K562 (cell line): ENCODE data around the gene AJM1. TPM values are rescaled to one million over a fixed set of nuclear protein-coding genes. Genes with fewer than 3 reads are reported as not detected.

Experiments
- ATAC-seq: fragments of 200-7000 bp; cut with Tn5 transposase; 3 replicates; pipeline ENCODE4 v1.9.1; 2020; ENCODE audit warnings: moderate library complexity
- BruUV-seq: library from RNA; stranded (reverse); fragments of 400-500 nt; replicated peaks from 2 replicates; lab custom pipeline; 2021; lab: Mats Ljungman, UMichigan
- CTCF ChIA-PET: fragments of 300-600 bp; formaldehyde crosslinking; extraction: SDS; loops from one replicate; lab custom pipeline; 2021; ENCODE audit warnings: low intra/inter-chr PET ratio; lab: Yijun Ruan, JAX
- POLR2A ChIA-PET: fragments of 300-600, 350-650 bp; sonication (Branson Sonifier 250); formaldehyde crosslinking; extraction: SDS; loops from one replicate; lab custom pipeline; 2021; ENCODE audit warnings: antibody characterized with exemption, inconsistent platforms; lab: Yijun Ruan, JAX
- DNase-seq, 4 experiments: peaks; one replicate each; pipeline versions ENCODE4 v3.0.0 to v3.0.0-alpha.2; 2011 to 2018; ENCODE audit warnings: low spot score in 3 of 4, mixed read lengths in 3 of 4; ENCODE audit errors: extremely low read depth in 1 of 4
- FAIRE-seq: peaks from 2 replicates; lab custom pipeline; 2011; peaks lifted over from hg19 to GRCh38; lab: Jason Lieb, UNC
- H2AFZ ChIP-seq: 2 replicates; pipeline ENCODE4 v1.6.0; 2011; ENCODE audit warnings: low read depth, low read length, control low read depth, inconsistent platforms
- H3K27ac ChIP-seq: fragments of 200-600 bp; 3 replicates; pipeline ENCODE4 v1.8.0; 2011; ENCODE audit warnings: low read depth, mild to moderate bottlenecking, control low read depth, inconsistent platforms, low read length, moderate library complexity, mixed read lengths; ENCODE audit errors: extremely low read depth
- H3K27me3 ChIP-seq, 2 experiments: fragments of 300-600 bp in 1 of 2; 2 replicates in 1 of 2; 3 replicates in 1 of 2; pipeline versions ENCODE4 v1.6.0 to v1.8.0; 2011; ENCODE audit warnings: inconsistent platforms in 2 of 2, low read length in 2 of 2, mild to moderate bottlenecking in 1 of 2, mixed read lengths in 1 of 2, moderate library complexity in 1 of 2; ENCODE audit not compliant: control insufficient read depth in 2 of 2, insufficient read depth in 2 of 2
- H3K36me3 ChIP-seq: fragments of 300-600 bp; 3 replicates; pipeline ENCODE4 v1.8.0; 2011; ENCODE audit warnings: mild to moderate bottlenecking, low read length, inconsistent platforms; ENCODE audit not compliant: control insufficient read depth, insufficient read depth
- H3K4me1 ChIP-seq, 2 experiments: fragments of 200-600 bp in 1 of 2; replicated peaks in 1 of 2; 2 replicates in 1 of 2; 3 replicates in 1 of 2; pipeline versions ENCODE4 v1.5.1 to v1.8.0; 2011; ENCODE audit warnings: inconsistent platforms in 2 of 2, low read length in 2 of 2, mild to moderate bottlenecking in 1 of 2, mixed read lengths in 1 of 2, moderate library complexity in 1 of 2; ENCODE audit not compliant: control insufficient read depth in 2 of 2, insufficient read depth in 2 of 2
- H3K4me2 ChIP-seq: 2 replicates; pipeline ENCODE4 v1.6.1; 2011; ENCODE audit warnings: low read length, control low read depth, inconsistent platforms, mixed read lengths; ENCODE audit not compliant: insufficient read depth
- H3K4me3 ChIP-seq: fragments of 200-600 bp; sonication (generic), shearing (Covaris generic); 2 replicates; pipeline ENCODE4 v1.5.1; 2016; ENCODE audit warnings: control low read depth, inconsistent platforms
- H3K79me2 ChIP-seq: fragments of 200-600 bp; 3 replicates; pipeline ENCODE4 v1.8.0; 2011; ENCODE audit warnings: low read length, inconsistent platforms; ENCODE audit not compliant: control insufficient read depth, insufficient read depth
- H3K9ac ChIP-seq, 2 experiments: 2 replicates each; pipeline versions ENCODE4 v1.6.0 to v1.6.1; 2011; ENCODE audit warnings: low read depth in 2 of 2, low read length in 2 of 2, control low read depth in 1 of 2, inconsistent platforms in 1 of 2, mild to moderate bottlenecking in 1 of 2, mixed read lengths in 1 of 2; ENCODE audit not compliant: insufficient read depth in 1 of 2
- H3K9me1 ChIP-seq: one replicate; pipeline ENCODE4 v1.6.0; 2011; ENCODE audit warnings: inconsistent platforms, mild to moderate bottlenecking, low read length, moderate library complexity; ENCODE audit not compliant: control insufficient read depth, insufficient read depth
- H3K9me3 ChIP-seq: replicated peaks from 2 replicates; pipeline ENCODE4 v1.5.1; 2011; ENCODE audit warnings: low read depth, low read length, inconsistent platforms; ENCODE audit not compliant: control insufficient read depth, insufficient read depth
- H4K20me1 ChIP-seq: replicated peaks from 2 replicates; pipeline ENCODE4 v1.6.1; 2011; ENCODE audit warnings: low read length, inconsistent platforms, mixed read lengths; ENCODE audit not compliant: control insufficient read depth, insufficient read depth
- DPF2 ChIP-seq: fragments of 450-650 bp; IDR thresholded peaks from 2 replicates; pipeline ENCODE4 v1.6.1; 2016
- EP400 ChIP-seq: fragments of 450-650 bp; IDR thresholded peaks from 2 replicates; pipeline ENCODE4 v1.6.1; 2017; ENCODE audit warnings: antibody characterized with exemption, mild to moderate bottlenecking, moderate library complexity
- HNRNPL ChIP-seq: fragments of 200-400 bp; formaldehyde crosslinking; IDR thresholded peaks from 2 replicates; pipeline ENCODE4 v1.6.1; 2017; ENCODE audit warnings: low read depth, mild to moderate bottlenecking, low read length
- KDM1A ChIP-seq, 2 experiments: fragments of 450-650 bp; IDR thresholded peaks; 2 replicates each; pipeline ENCODE4 v1.6.1; 2016; ENCODE audit warnings: mild to moderate bottlenecking in 2 of 2
- NFATC3 ChIP-seq: fragments of 450-650 bp; IDR thresholded peaks from 2 replicates; pipeline ENCODE4 v1.6.1; 2017; ENCODE audit warnings: mild to moderate bottlenecking
- PCBP1 ChIP-seq: fragments of 200-400 bp; formaldehyde crosslinking; IDR thresholded peaks from 2 replicates; pipeline ENCODE4 v1.6.1; 2018; ENCODE audit warnings: mild to moderate bottlenecking, low read depth, low read length; ENCODE audit not compliant: poor library complexity, severe bottlenecking
- POLR2G ChIP-seq: fragments of 200-400 bp; formaldehyde crosslinking; IDR thresholded peaks from 2 replicates; pipeline ENCODE4 v1.6.1; 2017; ENCODE audit warnings: low read depth, mild to moderate bottlenecking, antibody characterized with exemption, low read length, moderate library complexity
- POLR2H ChIP-seq: IDR thresholded peaks from 2 replicates; pipeline ENCODE4 v1.6.1; 2016; ENCODE audit warnings: missing genetic modification characterization, low read depth, mild to moderate bottlenecking, control low read depth, missing compliant biosample characterization, moderate library complexity
- PRPF4 ChIP-seq: fragments of 200-400 bp; formaldehyde crosslinking; IDR thresholded peaks from one replicate; pipeline ENCODE4 v1.6.1; 2017; ENCODE audit warnings: low read length, low read depth, mild to moderate bottlenecking; ENCODE audit not compliant: insufficient read depth, poor library complexity, severe bottlenecking
- RBFOX2 ChIP-seq: fragments of 200-400 bp; formaldehyde crosslinking; IDR thresholded peaks from 2 replicates; pipeline ENCODE4 v1.6.1; 2017; ENCODE audit warnings: low read depth, mild to moderate bottlenecking, low read length, moderate library complexity
- RBM22 ChIP-seq: fragments of 200-400 bp; formaldehyde crosslinking; IDR thresholded peaks from 2 replicates; pipeline ENCODE4 v1.6.1; 2018; ENCODE audit warnings: low read length, low read depth; ENCODE audit not compliant: poor library complexity, severe bottlenecking
- WGBS: fragments of 100-300 bp; shearing (Covaris generic); methylation state at CpG from one replicate; pipeline ENCODE4 v1.1.6; 2016; ENCODE audit warnings: low coverage, mixed read lengths; ENCODE audit not compliant: insufficient coverage; ENCODE audit errors: missing lambda C conversion rate; 5-methylcytosine and 5-hydroxymethylcytosine counted together
- in situ Hi-C: fragments of 300-500 bp; cut with MboI; formaldehyde crosslinking; loops from 4 replicates; pipeline ENCODE4 v1.15.0; 2018; ENCODE audit warnings: inconsistent platforms, mixed read lengths
- intact Hi-C: fragments of 100-400 bp; cut with micrococcal nuclease; formaldehyde crosslinking; loops from 2 replicates; pipeline ENCODE4 v1.14.2; 2022
- polyA plus RNA-seq, 8 experiments: library from polyadenylated mRNA; depleted of rRNA in 4 of 8; stranded (reverse) in 5 of 8; unstranded in 3 of 8; fragments of >200 nt; fragmentation: Nextera tagmentation in 2 of 8; fragmentation: Illumina TruSeq in 1 of 8; extraction: Ambion mirVana in 2 of 8; extraction: Trizol in 1 of 8; gene quantifications; 2 replicates each; pipeline versions ENCODE4 v1.2.1 to v1.2.3, GENCODE V29; 2011 to 2014; ENCODE audit warnings: inconsistent platforms in 1 of 8, missing spikeins in 1 of 8
- total RNA-seq, 7 experiments: library from RNA; depleted of rRNA in 6 of 7; stranded (reverse); fragments of >200 nt in 6 of 7; fragmentation: Illumina TruSeq in 2 of 7; extraction: Trizol in 2 of 7; gene quantifications; 2 replicates each; pipeline versions ENCODE4 v1.2.1 to v1.2.3, GENCODE V29; 2011 to 2021; ENCODE audit warnings: low replicate concordance in 1 of 7
- TF ChIP-seq, protein P1 (sequence below): sonication (generic); formaldehyde crosslinking; IDR thresholded peaks from 2 replicates; pipeline ENCODE4 v1.8.1; 2023; ENCODE audit warnings: mild to moderate bottlenecking, missing genetic modification reagents
- TF ChIP-seq, protein P2 (sequence below): fragments of 450-650 bp; IDR thresholded peaks from 2 replicates; pipeline ENCODE4 v1.6.1; 2018; ENCODE audit not compliant: partially characterized antibody

The AJM1 gene
- total and polyA plus RNA-seq, 9 of the 15 experiments (the other 6 are each of a cell fraction or from before 2014, with no cell fraction given): 0.01 to 3.7 (median 0.65) TPM; not detected in 1

DNA sequence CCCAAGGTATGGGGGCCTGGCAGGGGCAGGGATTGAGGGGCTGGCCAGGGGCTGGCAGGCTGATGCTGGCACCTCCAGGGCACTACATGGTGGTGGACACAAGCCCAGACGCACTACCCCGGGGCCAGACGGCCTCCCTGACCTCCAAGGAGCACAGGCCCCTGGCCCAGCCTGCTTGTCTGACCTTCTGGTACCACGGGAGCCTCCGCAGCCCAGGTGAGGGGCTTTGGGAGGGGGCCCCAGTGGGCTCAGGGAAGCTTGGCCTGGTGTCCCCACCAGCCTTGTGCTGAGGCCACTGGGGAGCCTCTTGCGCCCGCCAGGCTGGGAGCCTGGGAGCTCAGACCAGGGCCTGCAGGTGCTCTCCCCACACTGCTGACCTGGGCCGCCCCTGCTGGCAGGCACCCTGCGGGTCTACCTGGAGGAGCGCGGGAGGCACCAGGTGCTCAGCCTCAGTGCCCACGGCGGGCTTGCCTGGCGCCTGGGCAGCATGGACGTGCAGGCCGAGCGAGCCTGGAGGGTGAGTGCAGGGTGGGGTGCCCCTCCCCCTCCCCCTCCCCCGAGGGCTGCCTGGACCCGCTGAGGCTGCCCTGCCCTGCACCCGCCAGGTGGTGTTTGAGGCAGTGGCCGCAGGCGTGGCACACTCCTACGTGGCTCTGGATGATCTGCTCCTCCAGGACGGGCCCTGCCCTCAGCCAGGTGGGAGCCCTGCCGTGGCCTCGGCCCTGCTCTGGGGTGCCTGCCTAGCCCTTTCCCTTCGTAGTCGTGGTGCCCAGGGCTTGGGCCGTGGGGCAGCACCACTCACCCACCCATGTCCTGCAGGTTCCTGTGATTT, 15.5 kb downstream of the AJM1 start:
- no peak overlapping the region for H3K4me2 ChIP-seq
- TF ChIP-seq RBFOX2: peak; percentile 42
- no peak for TF ChIP-seq DPF2
- peak; percentile 68 for TF ChIP-seq POLR2G
- peak; percentile 9 for TF ChIP-seq RBM22
- peak; percentile 69 for TF ChIP-seq PCBP1
- TF ChIP-seq PRPF4: peak; percentile 36
- TF ChIP-seq EP400: no peak
- no peak for TF ChIP-seq POLR2H (tag)
- TF ChIP-seq HNRNPL: peak; percentile 86
- TF ChIP-seq, protein P1, sequence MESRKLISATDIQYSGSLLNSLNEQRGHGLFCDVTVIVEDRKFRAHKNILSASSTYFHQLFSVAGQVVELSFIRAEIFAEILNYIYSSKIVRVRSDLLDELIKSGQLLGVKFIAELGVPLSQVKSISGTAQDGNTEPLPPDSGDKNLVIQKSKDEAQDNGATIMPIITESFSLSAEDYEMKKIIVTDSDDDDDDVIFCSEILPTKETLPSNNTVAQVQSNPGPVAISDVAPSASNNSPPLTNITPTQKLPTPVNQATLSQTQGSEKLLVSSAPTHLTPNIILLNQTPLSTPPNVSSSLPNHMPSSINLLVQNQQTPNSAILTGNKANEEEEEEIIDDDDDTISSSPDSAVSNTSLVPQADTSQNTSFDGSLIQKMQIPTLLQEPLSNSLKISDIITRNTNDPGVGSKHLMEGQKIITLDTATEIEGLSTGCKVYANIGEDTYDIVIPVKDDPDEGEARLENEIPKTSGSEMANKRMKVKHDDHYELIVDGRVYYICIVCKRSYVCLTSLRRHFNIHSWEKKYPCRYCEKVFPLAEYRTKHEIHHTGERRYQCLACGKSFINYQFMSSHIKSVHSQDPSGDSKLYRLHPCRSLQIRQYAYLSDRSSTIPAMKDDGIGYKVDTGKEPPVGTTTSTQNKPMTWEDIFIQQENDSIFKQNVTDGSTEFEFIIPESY (CRISPR knock-in tag): peak; percentile 75; the same call in 1 of the 2 replicates
- TF ChIP-seq, protein P2, sequence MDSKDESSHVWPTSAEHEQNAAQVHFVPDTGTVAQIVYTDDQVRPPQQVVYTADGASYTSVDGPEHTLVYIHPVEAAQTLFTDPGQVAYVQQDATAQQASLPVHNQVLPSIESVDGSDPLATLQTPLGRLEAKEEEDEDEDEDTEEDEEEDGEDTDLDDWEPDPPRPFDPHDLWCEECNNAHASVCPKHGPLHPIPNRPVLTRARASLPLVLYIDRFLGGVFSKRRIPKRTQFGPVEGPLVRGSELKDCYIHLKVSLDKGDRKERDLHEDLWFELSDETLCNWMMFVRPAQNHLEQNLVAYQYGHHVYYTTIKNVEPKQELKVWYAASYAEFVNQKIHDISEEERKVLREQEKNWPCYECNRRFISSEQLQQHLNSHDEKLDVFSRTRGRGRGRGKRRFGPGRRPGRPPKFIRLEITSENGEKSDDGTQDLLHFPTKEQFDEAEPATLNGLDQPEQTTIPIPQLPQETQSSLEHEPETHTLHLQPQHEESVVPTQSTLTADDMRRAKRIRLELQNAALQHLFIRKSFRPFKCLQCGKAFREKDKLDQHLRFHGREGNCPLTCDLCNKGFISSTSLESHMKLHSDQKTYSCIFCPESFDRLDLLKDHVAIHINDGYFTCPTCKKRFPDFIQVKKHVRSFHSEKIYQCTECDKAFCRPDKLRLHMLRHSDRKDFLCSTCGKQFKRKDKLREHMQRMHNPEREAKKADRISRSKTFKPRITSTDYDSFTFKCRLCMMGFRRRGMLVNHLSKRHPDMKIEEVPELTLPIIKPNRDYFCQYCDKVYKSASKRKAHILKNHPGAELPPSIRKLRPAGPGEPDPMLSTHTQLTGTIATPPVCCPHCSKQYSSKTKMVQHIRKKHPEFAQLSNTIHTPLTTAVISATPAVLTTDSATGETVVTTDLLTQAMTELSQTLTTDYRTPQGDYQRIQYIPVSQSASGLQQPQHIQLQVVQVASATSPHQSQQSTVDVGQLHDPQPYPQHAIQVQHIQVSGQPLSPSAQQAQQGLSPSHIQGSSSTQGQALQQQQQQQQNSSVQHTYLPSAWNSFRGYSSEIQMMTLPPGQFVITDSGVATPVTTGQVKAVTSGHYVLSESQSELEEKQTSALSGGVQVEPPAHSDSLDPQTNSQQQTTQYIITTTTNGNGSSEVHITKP: no peak
- TF ChIP-seq KDM1A (IDR thresholded peaks at IDR 0.05): peak in 1 of 2 experiments; percentile 89; a peak in 1 of 4 replicates
- TF ChIP-seq NFATC3: no peak
- H3K9me3 ChIP-seq: no peaks in the 10 kb centered on the region
- DNase-seq: no peak
- peaks cover 0 to 82% of the 10 kb centered on the region in 2 experiments; a peak in 2 of 5 replicates for H3K4me1 ChIP-seq
- no TSS peak for BruUV-seq
- intact Hi-C loops (no loop called here), in situ Hi-C loops (no loop called here)
- H4K20me1 ChIP-seq: peaks cover 10% of the 10 kb centered on the region; the same call in 1 of the 2 replicates
- H3K27ac ChIP-seq: no peak overlapping the region
- no peak overlapping the region for H3K9ac ChIP-seq
- peaks cover 36% of the 10 kb centered on the region; the same call in 1 of the 3 replicates for H3K36me3 ChIP-seq
- no peak for FAIRE-seq
- no peaks in the 10 kb centered on the region for H3K9me1 ChIP-seq
- 86% methylated on average over 17 of the region's 29 CpGs for whole genome bisulfite sequencing
- POLR2A ChIA-PET: interaction anchor here (1.7 to 1.9 kb wide), 2 partner anchors 10 to 24 kb away, joined by 4 to 8 read pairs; no protein-coding TSS in a partner anchor
- H3K27me3 ChIP-seq: no peaks in the 10 kb centered on the region
- no peak overlapping the region for H2AFZ ChIP-seq
- CTCF ChIA-PET: no interaction called here
- no peaks in the 10 kb centered on the region for H3K79me2 ChIP-seq
- no peak overlapping the region for H3K4me3 ChIP-seq
- ATAC-seq: no peak
